IMR-90 (cell line): ENCODE measurements around the gene HIVEP3. TPM values are rescaled to one million over a fixed set of nuclear protein-coding genes. Genes with fewer than 3 reads are reported as not detected.

Experiments used
- ATAC-seq: fragments of 200-7000 bp; cut with Tn5 transposase; 2 replicates; pipeline ENCODE4 v1.9.1; 2020; ENCODE audit warnings: low read depth, mild to moderate bottlenecking, moderate library complexity
- BruUV-seq: library from RNA; stranded (reverse); fragments of 400-500 nt; replicated peaks from 2 replicates; lab custom pipeline; 2021; lab: Mats Ljungman, UMichigan
- CTCF ChIA-PET: fragments of 300-600 bp; formaldehyde crosslinking; extraction: SDS; loops from one replicate; lab custom pipeline; 2021; ENCODE audit warnings: antibody characterized with exemption; lab: Yijun Ruan, JAX
- POLR2A ChIA-PET: fragments of 300-600 bp; sonication (Branson Sonifier 250); formaldehyde crosslinking; loops from one replicate; lab custom pipeline; 2022; ENCODE audit warnings: antibody characterized with exemption; ENCODE audit not compliant: unreplicated experiment; lab: Charles Lee
- DNase-seq: peaks from one replicate; pipeline ENCODE4 v3.0.0; 2013
- H2AFZ ChIP-seq: replicated peaks from 2 replicates; pipeline ENCODE3; 2013; ENCODE audit warnings: low read length, mild to moderate bottlenecking; ENCODE audit not compliant: poor library complexity
- H2AK5ac ChIP-seq: 2 replicates; pipeline ENCODE4 v1.6.1; 2013; ENCODE audit warnings: low read depth, low read length, inconsistent platforms
- H2AK9ac ChIP-seq: replicated peaks from 2 replicates; pipeline ENCODE3; 2013; ENCODE audit warnings: mild to moderate bottlenecking, low read depth, low read length, moderate library complexity; ENCODE audit not compliant: poor library complexity
- H2BK120ac ChIP-seq: 2 replicates; pipeline ENCODE4 v1.6.1; 2013; ENCODE audit warnings: low read depth, low read length, inconsistent platforms
- H2BK15ac ChIP-seq: 3 replicates; pipeline ENCODE4 v1.6.1; 2013; ENCODE audit warnings: low read depth, low read length, inconsistent platforms
- H2BK20ac ChIP-seq: 2 replicates; pipeline ENCODE4 v1.6.1; 2013; ENCODE audit warnings: low read depth, mild to moderate bottlenecking, inconsistent platforms, low read length, moderate library complexity
- H2BK5ac ChIP-seq: 2 replicates; pipeline ENCODE4 v1.6.1; 2013; ENCODE audit warnings: mild to moderate bottlenecking, low read depth, low read length, inconsistent platforms; ENCODE audit not compliant: poor library complexity, severe bottlenecking
- H3K14ac ChIP-seq: replicated peaks from 2 replicates; pipeline ENCODE4 v1.6.1; 2013; ENCODE audit warnings: low read depth, low read length, inconsistent platforms
- H3K18ac ChIP-seq: 2 replicates; pipeline ENCODE4 v1.6.1; 2013; ENCODE audit warnings: low read depth, low read length, control low read depth
- H3K23ac ChIP-seq: 2 replicates; pipeline ENCODE4 v1.6.1; 2013; ENCODE audit warnings: low read depth, low read length, inconsistent platforms
- H3K27ac ChIP-seq: 2 replicates; pipeline ENCODE4 v1.5.1; 2013; ENCODE audit warnings: mild to moderate bottlenecking, control low read depth, low read length; ENCODE audit not compliant: insufficient read depth
- H3K27me3 ChIP-seq: 2 replicates; pipeline ENCODE4 v1.6.1; 2013; ENCODE audit warnings: low read length; ENCODE audit not compliant: control insufficient read depth, insufficient read depth
- H3K36me3 ChIP-seq: 2 replicates; pipeline ENCODE4 v1.6.1; 2013; ENCODE audit warnings: low read length, mixed read lengths; ENCODE audit not compliant: control insufficient read depth, insufficient read depth
- H3K4ac ChIP-seq: 2 replicates; pipeline ENCODE4 v1.6.1; 2013; ENCODE audit warnings: low read depth, low read length, inconsistent platforms
- H3K4me1 ChIP-seq: 2 replicates; pipeline ENCODE4 v1.6.1; 2013; ENCODE audit warnings: low read length, mixed read lengths; ENCODE audit not compliant: control insufficient read depth, insufficient read depth
- H3K4me2 ChIP-seq: 2 replicates; pipeline ENCODE4 v1.6.1; 2013; ENCODE audit warnings: low read depth, mild to moderate bottlenecking, control low read depth, low read length, moderate library complexity
- H3K4me3 ChIP-seq: 2 replicates; pipeline ENCODE4 v1.5.1; 2013; ENCODE audit warnings: low read depth, mild to moderate bottlenecking, control low read depth, low read length, moderate library complexity; ENCODE audit not compliant: insufficient read depth
- H3K56ac ChIP-seq: 2 replicates; pipeline ENCODE4 v1.6.1; 2013; ENCODE audit warnings: low read length, inconsistent platforms; ENCODE audit not compliant: insufficient read depth; ENCODE audit errors: extremely low read depth
- H3K79me1 ChIP-seq, 2 experiments: 2 replicates each; pipeline ENCODE4 v1.6.1; 2013; ENCODE audit warnings: low read length in 2 of 2, inconsistent platforms in 1 of 2, low read depth in 1 of 2
- H3K9ac ChIP-seq: 2 replicates; pipeline ENCODE4 v1.6.1; 2013; ENCODE audit warnings: low read depth, low read length, control low read depth
- H3K9me1 ChIP-seq: 2 replicates; pipeline ENCODE4 v1.6.1; 2013; ENCODE audit warnings: low read length, inconsistent platforms; ENCODE audit not compliant: insufficient read depth
- H3K9me3 ChIP-seq: 2 replicates; pipeline ENCODE4 v1.6.1; 2013; ENCODE audit warnings: low read length; ENCODE audit not compliant: control insufficient read depth, insufficient read depth
- H4K20me1 ChIP-seq: 2 replicates; pipeline ENCODE4 v1.6.1; 2013; ENCODE audit warnings: low read length, inconsistent platforms; ENCODE audit not compliant: insufficient read depth
- H4K5ac ChIP-seq: 2 replicates; pipeline ENCODE4 v1.6.1; 2013; ENCODE audit warnings: mild to moderate bottlenecking, low read depth, low read length, control low read depth
- H4K8ac ChIP-seq, 2 experiments: 2 replicates each; pipeline ENCODE4 v1.6.1; 2013; ENCODE audit warnings: low read depth in 2 of 2, low read length in 2 of 2, control low read depth in 1 of 2, inconsistent platforms in 1 of 2
- H4K91ac ChIP-seq: 2 replicates; pipeline ENCODE4 v1.6.1; 2013; ENCODE audit warnings: low read depth, low read length, inconsistent platforms; ENCODE audit not compliant: insufficient read depth
- BHLHE40 ChIP-seq: fragments of 150-350 bp; IDR thresholded peaks from 2 replicates; pipeline ENCODE4 v1.6.1; 2016; ENCODE audit warnings: mild to moderate bottlenecking, low read depth, low read length
- MAZ ChIP-seq: IDR thresholded peaks from 2 replicates; pipeline ENCODE4 v1.6.1; 2012; ENCODE audit warnings: low read depth, mild to moderate bottlenecking, low read length, improper control_type of control experiment, moderate library complexity, borderline replicate concordance
- WGBS, 2 experiments: methylation state at CpG; one replicate each; pipeline versions ENCODE4 v1.1.5 to v1.1.7; 2013; ENCODE audit warnings: missing lambda C conversion rate in 2 of 2; ENCODE audit not compliant: insufficient read length in 1 of 2; ENCODE audit errors: extremely low coverage in 2 of 2; 5-methylcytosine and 5-hydroxymethylcytosine counted together
- dilution Hi-C: fragments of 300-500 bp; cut with HindIII; formaldehyde crosslinking; loops from one replicate; pipeline ENCODE4 v1.14.3; 2018; ENCODE audit warnings: low sequenced_read_pairs; ENCODE audit not compliant: unreplicated experiment
- in situ Hi-C: fragments of 300-500 bp; cut with MboI; formaldehyde crosslinking; loops from 3 replicates; pipeline ENCODE4 v1.14.3; 2019; ENCODE audit warnings: low sequenced_read_pairs, inconsistent platforms, mixed read lengths
- intact Hi-C: fragments of 100-400 bp; cut with micrococcal nuclease; formaldehyde crosslinking; loops from 2 replicates; pipeline ENCODE4 v1.10.0; 2022
- polyA plus RNA-seq, 3 experiments: library from polyadenylated mRNA; depleted of rRNA; stranded (reverse); fragments of >200 nt; gene quantifications; 2 replicates each; pipeline ENCODE4 v1.2.3, GENCODE V29; 2012; ENCODE audit warnings: low replicate concordance in 1 of 3
- total RNA-seq: library from RNA; depleted of rRNA; stranded (reverse); fragments of >200 nt; gene quantifications from 2 replicates; pipeline ENCODE4 v1.2.3, GENCODE V29; 2012

Gene HIVEP3
- total and polyA plus RNA-seq, 2 of the 4 experiments (the other 2 are of a cell fraction), result 1.4 to 4.0 TPM

GRCh38 chr1:41646186-41646585 lies 272.5 kb downstream of the HIVEP3 start:
- peaks cover 5% of the 10 kb centered on the region for H3K4me1 ChIP-seq
- intact Hi-C loops (no loop called here), in situ Hi-C loops (no loop called here), dilution Hi-C loops (no loop called here)
- no peak for ATAC-seq
- no peak overlapping the region for H4K91ac ChIP-seq
- H4K5ac ChIP-seq, result no peak overlapping the region
- no peak overlapping the region for H3K14ac ChIP-seq
- no peak overlapping the region for H4K8ac ChIP-seq
- H3K27ac ChIP-seq, result no peak overlapping the region
- H3K4me2 ChIP-seq, result no peak overlapping the region
- no peak overlapping the region for H2AK5ac ChIP-seq
- no peak overlapping the region for H2BK5ac ChIP-seq
- no TSS peak for BruUV-seq
- DNase-seq, result no peak
- H2BK20ac ChIP-seq, result no peak overlapping the region
- H3K18ac ChIP-seq, result no peak overlapping the region
- H3K9me3 ChIP-seq, result no peaks in the 10 kb centered on the region
- no peak overlapping the region for H2BK15ac ChIP-seq
- 89% methylated on average over 3 of the region's 4 CpGs; no CpG with 5 or more reads in 1 of the 2 experiments for WGBS, 2 experiments
- H2BK120ac ChIP-seq, result no peak overlapping the region
- H3K9ac ChIP-seq, result no peak overlapping the region
- H3K56ac ChIP-seq, result no peak overlapping the region
- TF ChIP-seq MAZ (no peak), BHLHE40 (no peak)
- no peaks in the 10 kb centered on the region for H3K36me3 ChIP-seq
- no peak overlapping the region for H3K23ac ChIP-seq
- peaks cover 19 to 29% of the 10 kb centered on the region in 2 experiments for H3K79me1 ChIP-seq
- H3K27me3 ChIP-seq, result no peaks in the 10 kb centered on the region
- H3K9me1 ChIP-seq, result peaks cover 12% of the 10 kb centered on the region; the same call in 1 of the 2 replicates
- ChIA-PET CTCF (no interaction called here), POLR2A (no interaction called here)
- H3K4me3 ChIP-seq, result no peak overlapping the region
- H3K4ac ChIP-seq, result no peak overlapping the region
- H4K20me1 ChIP-seq, result no peaks in the 10 kb centered on the region
- H2AFZ ChIP-seq, result peak overlapping the region; percentile 10
- H2AK9ac ChIP-seq, result no peak overlapping the region
